Karpas-422 (cell line): ENCODE results near the gene HYI. TPM values are rescaled to one million over a fixed set of nuclear protein-coding genes. Genes with fewer than 3 reads are reported as not detected.

Experiments
- DNase-seq: peaks from one replicate; pipeline ENCODE4 v3.0.0-alpha.2; 2015
- H2AFZ ChIP-seq: fragments of 200-600 bp; sonication (generic); 2 replicates; pipeline ENCODE4 v1.6.1; 2014; ENCODE audit warnings: antibody characterized with exemption, low read length, mixed read lengths
- H3K27ac ChIP-seq: fragments of 200-600 bp; sonication (generic); 2 replicates; pipeline ENCODE4 v1.5.1; 2014; ENCODE audit warnings: mild to moderate bottlenecking, low read length, moderate library complexity
- H3K27me3 ChIP-seq: fragments of 200-600 bp; sonication (generic); 2 replicates; pipeline ENCODE4 v1.6.1; 2014; ENCODE audit warnings: low read length, mixed read lengths
- H3K36me3 ChIP-seq: fragments of 200-600 bp; sonication (generic); 2 replicates; pipeline ENCODE4 v1.6.1; 2014; ENCODE audit warnings: low read length, mixed read lengths; ENCODE audit not compliant: insufficient read depth
- H3K4me1 ChIP-seq: fragments of 200-600 bp; sonication (generic); 2 replicates; pipeline ENCODE4 v1.6.1; 2014; ENCODE audit warnings: mild to moderate bottlenecking, low read length, mixed read lengths
- H3K4me2 ChIP-seq: fragments of 200-600 bp; sonication (generic); 2 replicates; pipeline ENCODE4 v1.6.1; 2014; ENCODE audit warnings: low read length, low read depth, mild to moderate bottlenecking; ENCODE audit not compliant: poor library complexity, severe bottlenecking
- H3K4me3 ChIP-seq: fragments of 200-600 bp; sonication (generic); 2 replicates; pipeline ENCODE4 v1.5.1; 2014; ENCODE audit warnings: mild to moderate bottlenecking, antibody characterized with exemption, low read length, mixed read lengths
- H3K79me2 ChIP-seq: fragments of 200-600 bp; sonication (generic); 2 replicates; pipeline ENCODE4 v1.6.1; 2014; ENCODE audit warnings: mild to moderate bottlenecking, low read length, mixed read lengths
- H3K9ac ChIP-seq: fragments of 200-600 bp; sonication (generic); 2 replicates; pipeline ENCODE4 v1.6.0; 2014; ENCODE audit warnings: low read length
- H3K9me2 ChIP-seq: fragments of 200-600 bp; sonication (generic), shearing (Covaris generic); replicated peaks from 2 replicates; pipeline ENCODE4 v1.6.0; 2014; ENCODE audit warnings: mild to moderate bottlenecking, low read length, moderate library complexity; ENCODE audit not compliant: insufficient read depth
- H3K9me3 ChIP-seq: fragments of 300-700, 200-600 bp; sonication (generic); 2 replicates; pipeline ENCODE4 v1.6.1; 2014; ENCODE audit warnings: low read length, mixed read lengths
- H4K20me1 ChIP-seq: fragments of 200-600 bp; sonication (generic); 2 replicates; pipeline ENCODE4 v1.6.1; 2014; ENCODE audit warnings: mild to moderate bottlenecking, antibody characterized with exemption, low read length, low read depth; ENCODE audit not compliant: insufficient read depth
- total RNA-seq: library from RNA; depleted of rRNA; stranded (reverse); fragments of >200 nt; shearing (Covaris generic); gene quantifications from 2 replicates; pipeline ENCODE4 v1.2.3, GENCODE V29; 2014; ENCODE audit warnings: low replicate concordance

The HYI gene
- total RNA-seq, 1 experiment from 2014 or later, result not detected

- Histone ChIP-seq H3K9ac (no peak overlapping the region), H3K79me2 (no peaks in the 10 kb centered on the region), H3K27ac (no peak overlapping the region), H2AFZ (no peak overlapping the region), H3K36me3 (no peaks in the 10 kb centered on the region), H3K9me3 (no peaks in the 10 kb centered on the region), H3K4me3 (no peak overlapping the region), H3K9me2 (no peaks in the 10 kb centered on the region), H4K20me1 (no peaks in the 10 kb centered on the region), H3K4me1 (no peaks in the 10 kb centered on the region), H3K4me2 (no peak overlapping the region), H3K27me3 (no peaks in the 10 kb centered on the region)
- DNase-seq, result no peak
Measured at GRCh38 chr1:43472087-43472462, 18.3 kb upstream of the HYI start.

- Histone ChIP-seq H2AFZ (no peak overlapping the region), H3K9ac (no peak overlapping the region), H3K9me3 (no peaks in the 10 kb centered on the region), H3K4me2 (no peak overlapping the region), H3K4me3 (no peak overlapping the region), H3K27ac (no peak overlapping the region), H3K9me2 (no peaks in the 10 kb centered on the region), H3K4me1 (no peaks in the 10 kb centered on the region), H3K79me2 (no peaks in the 10 kb centered on the region), H3K36me3 (no peaks in the 10 kb centered on the region), H3K27me3 (no peaks in the 10 kb centered on the region), H4K20me1 (no peaks in the 10 kb centered on the region)
- no peak for DNase-seq
Measured at GRCh38 chr1:43469932-43470331, 16.2 kb upstream of the HYI start.

- Histone ChIP-seq H3K4me1 (no peaks in the 10 kb centered on the region), H4K20me1 (no peaks in the 10 kb centered on the region)
Measured at GRCh38 chr1:43468414-43468813, 14.7 kb upstream of the HYI start.

GRCh38 chr1:43466403-43466802 is 12.7 kb upstream of the HYI start:
- H3K27me3 ChIP-seq, result no peaks in the 10 kb centered on the region
- no peak overlapping the region for H2AFZ ChIP-seq
- H3K27ac ChIP-seq, result no peak overlapping the region
- no peaks in the 10 kb centered on the region for H3K9me3 ChIP-seq
- no peak for DNase-seq
- no peak overlapping the region for H3K9ac ChIP-seq
- H3K4me3 ChIP-seq, result no peak overlapping the region
- no peak overlapping the region for H3K4me2 ChIP-seq
- H4K20me1 ChIP-seq, result no peaks in the 10 kb centered on the region
- no peaks in the 10 kb centered on the region for H3K36me3 ChIP-seq
- H3K9me2 ChIP-seq, result no peaks in the 10 kb centered on the region
- no peaks in the 10 kb centered on the region for H3K79me2 ChIP-seq
- no peaks in the 10 kb centered on the region for H3K4me1 ChIP-seq

More at GRCh38 chr1:43468414-43468813, 14.7 kb upstream of the HYI start:
- Histone ChIP-seq H3K9me2 (no peaks in the 10 kb centered on the region), H3K27me3 (no peaks in the 10 kb centered on the region), H3K4me2 (no peak overlapping the region), H2AFZ (no peak overlapping the region), H3K9ac (no peak overlapping the region), H3K4me3 (no peak overlapping the region), H3K79me2 (no peaks in the 10 kb centered on the region), H3K36me3 (no peaks in the 10 kb centered on the region), H3K27ac (no peak overlapping the region), H3K9me3 (no peaks in the 10 kb centered on the region)
- no peak for DNase-seq

- Histone ChIP-seq H3K4me3 (no peak overlapping the region), H3K4me2 (no peak overlapping the region), H3K4me1 (no peaks in the 10 kb centered on the region), H3K27me3 (no peaks in the 10 kb centered on the region), H3K79me2 (no peaks in the 10 kb centered on the region), H3K36me3 (no peaks in the 10 kb centered on the region), H3K9me2 (no peaks in the 10 kb centered on the region), H2AFZ (no peak overlapping the region), H3K9me3 (no peaks in the 10 kb centered on the region), H3K27ac (no peak overlapping the region), H4K20me1 (no peaks in the 10 kb centered on the region), H3K9ac (no peak overlapping the region)
- DNase-seq, result no peak
Measured at GRCh38 chr1:43465505-43466067, 11.9 kb upstream of the HYI start.

- Histone ChIP-seq H2AFZ (no peak overlapping the region), H3K4me3 (no peak overlapping the region), H3K79me2 (no peaks in the 10 kb centered on the region), H3K36me3 (no peaks in the 10 kb centered on the region), H3K4me2 (no peak overlapping the region), H3K9me2 (no peaks in the 10 kb centered on the region), H3K4me1 (no peaks in the 10 kb centered on the region), H3K9me3 (no peaks in the 10 kb centered on the region), H3K9ac (no peak overlapping the region), H4K20me1 (no peaks in the 10 kb centered on the region), H3K27me3 (no peaks in the 10 kb centered on the region), H3K27ac (no peak overlapping the region)
- no peak for DNase-seq
Measured at GRCh38 chr1:43464681-43465504, 11.2 kb upstream of the HYI start.

- Histone ChIP-seq H3K4me2 (no peak overlapping the region), H4K20me1 (no peaks in the 10 kb centered on the region), H3K9ac (no peak overlapping the region), H3K4me3 (no peak overlapping the region), H3K9me2 (no peaks in the 10 kb centered on the region), H3K36me3 (no peaks in the 10 kb centered on the region), H2AFZ (no peak overlapping the region), H3K27me3 (no peaks in the 10 kb centered on the region), H3K4me1 (no peaks in the 10 kb centered on the region), H3K79me2 (no peaks in the 10 kb centered on the region), H3K9me3 (no peaks in the 10 kb centered on the region), H3K27ac (no peak overlapping the region)
- DNase-seq, result no peak
Measured at GRCh38 chr1:43463479-43463878, 9.7 kb upstream of the HYI start.

- H3K9me3 ChIP-seq, result no peaks in the 10 kb centered on the region
- no peaks in the 10 kb centered on the region for H3K36me3 ChIP-seq
- no peaks in the 10 kb centered on the region for H3K27me3 ChIP-seq
- H3K27ac ChIP-seq, result no peak overlapping the region
- H4K20me1 ChIP-seq, result no peaks in the 10 kb centered on the region
- H3K79me2 ChIP-seq, result no peaks in the 10 kb centered on the region
- no peak overlapping the region for H3K9ac ChIP-seq
- H2AFZ ChIP-seq, result no peak overlapping the region
- H3K4me2 ChIP-seq, result no peak overlapping the region
- no peak for DNase-seq
- H3K4me1 ChIP-seq, result no peaks in the 10 kb centered on the region
- no peaks in the 10 kb centered on the region for H3K9me2 ChIP-seq
- H3K4me3 ChIP-seq, result no peak overlapping the region
Measured at GRCh38 chr1:43460988-43461693, 7.4 kb upstream of the HYI start.
